ENCODE data around the gene SLC5A12. TPM values are rescaled to one million over a fixed set of nuclear protein-coding genes. Genes with fewer than 3 reads are reported as not detected.

SLC5A12 gene
- total and polyA plus RNA-seq, 12 donors = 0.05 TPM; not detected in 11

- no peak for ATAC-seq
- DNase-seq = no peak
- no peak overlapping the region for H3K27ac ChIP-seq
- TF ChIP-seq, protein P1, sequence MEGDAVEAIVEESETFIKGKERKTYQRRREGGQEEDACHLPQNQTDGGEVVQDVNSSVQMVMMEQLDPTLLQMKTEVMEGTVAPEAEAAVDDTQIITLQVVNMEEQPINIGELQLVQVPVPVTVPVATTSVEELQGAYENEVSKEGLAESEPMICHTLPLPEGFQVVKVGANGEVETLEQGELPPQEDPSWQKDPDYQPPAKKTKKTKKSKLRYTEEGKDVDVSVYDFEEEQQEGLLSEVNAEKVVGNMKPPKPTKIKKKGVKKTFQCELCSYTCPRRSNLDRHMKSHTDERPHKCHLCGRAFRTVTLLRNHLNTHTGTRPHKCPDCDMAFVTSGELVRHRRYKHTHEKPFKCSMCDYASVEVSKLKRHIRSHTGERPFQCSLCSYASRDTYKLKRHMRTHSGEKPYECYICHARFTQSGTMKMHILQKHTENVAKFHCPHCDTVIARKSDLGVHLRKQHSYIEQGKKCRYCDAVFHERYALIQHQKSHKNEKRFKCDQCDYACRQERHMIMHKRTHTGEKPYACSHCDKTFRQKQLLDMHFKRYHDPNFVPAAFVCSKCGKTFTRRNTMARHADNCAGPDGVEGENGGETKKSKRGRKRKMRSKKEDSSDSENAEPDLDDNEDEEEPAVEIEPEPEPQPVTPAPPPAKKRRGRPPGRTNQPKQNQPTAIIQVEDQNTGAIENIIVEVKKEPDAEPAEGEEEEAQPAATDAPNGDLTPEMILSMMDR (IDR thresholded peaks at IDR 0.05) = no peak
- no peaks in the 10 kb centered on the region for H3K27me3 ChIP-seq
- intact Hi-C loops (cut with DNase I) = no loop called here
- no peaks in the 10 kb centered on the region for H3K9me3 ChIP-seq
- H3K4me1 ChIP-seq = no peaks in the 10 kb centered on the region
- no peak overlapping the region for H3K4me3 ChIP-seq
- no peaks in the 10 kb centered on the region for H3K36me3 ChIP-seq
- WGBS, 2 donors = 62 to 75% methylated on average over 3 of the region's 3 CpGs
These were observed 21.2 kb downstream of the SLC5A12 start for GRCh38 chr11:26700574-26701235.

DNA sequence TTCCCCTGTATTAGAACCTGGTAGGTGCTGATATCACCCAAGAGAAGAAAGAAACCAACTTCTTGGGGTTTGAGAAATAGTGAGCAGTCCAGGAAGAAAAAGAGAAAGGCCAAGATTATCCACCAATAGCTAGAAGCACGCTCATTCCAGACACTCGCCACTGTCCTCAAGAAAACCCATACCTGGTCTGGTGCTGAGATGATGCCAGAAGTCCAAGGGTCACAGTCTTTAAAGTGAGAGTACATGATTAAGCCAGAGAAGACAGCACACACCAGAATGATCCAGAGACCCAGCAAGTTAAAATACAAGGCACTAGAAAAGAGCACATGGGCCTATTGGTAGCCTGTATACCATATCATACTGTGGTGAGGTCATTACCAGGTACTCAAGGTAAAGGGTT is 23.6 kb downstream of the SLC5A12 start:
- no peak for DNase-seq
- intact Hi-C loops (cut with DNase I) = no loop called here
- ATAC-seq = no peak
- Histone ChIP-seq H3K4me1 (no peaks in the 10 kb centered on the region), H3K27ac (no peak overlapping the region), H3K4me3 (no peak overlapping the region), H3K27me3 (no peaks in the 10 kb centered on the region), H3K9me3 (no peaks in the 10 kb centered on the region), H3K36me3 (no peaks in the 10 kb centered on the region)
- 80 to 87% methylated on average over 2 of the region's 2 CpGs for WGBS, 2 donors
- TF ChIP-seq, protein P1 (IDR thresholded peaks at IDR 0.05) = no peak

DNA sequence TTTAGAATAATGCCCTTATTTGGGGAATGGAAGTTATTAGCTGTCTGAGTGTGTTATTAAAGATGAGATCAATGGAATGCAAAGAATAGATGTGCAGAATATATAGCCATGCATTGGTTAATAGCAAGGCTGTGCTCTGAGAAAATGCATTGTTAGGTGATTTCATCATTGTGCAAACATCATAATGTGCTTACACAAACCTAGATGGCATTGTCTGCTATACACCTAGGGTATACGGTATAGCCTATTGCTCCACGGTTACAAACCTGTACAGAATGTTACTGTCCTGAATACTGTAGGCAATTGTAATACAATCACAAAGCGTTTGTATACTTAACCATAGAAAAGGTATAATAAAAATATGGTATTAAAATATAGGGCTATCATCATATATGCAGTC is 25.5 kb downstream of the SLC5A12 start:
- Histone ChIP-seq H3K9me3 (no peaks in the 10 kb centered on the region), H3K27ac (no peak overlapping the region), H3K27me3 (no peaks in the 10 kb centered on the region), H3K36me3 (no peaks in the 10 kb centered on the region), H3K4me1 (no peaks in the 10 kb centered on the region), H3K4me3 (no peak overlapping the region)
- DNase-seq (no peak), ATAC-seq (no peak)
- 84 to 89% methylated on average over 3 of the region's 3 CpGs for WGBS, 2 donors
- TF ChIP-seq, protein P1 (IDR thresholded peaks at IDR 0.05) = no peak
- intact Hi-C loops (cut with DNase I) = no loop called here

DNA sequence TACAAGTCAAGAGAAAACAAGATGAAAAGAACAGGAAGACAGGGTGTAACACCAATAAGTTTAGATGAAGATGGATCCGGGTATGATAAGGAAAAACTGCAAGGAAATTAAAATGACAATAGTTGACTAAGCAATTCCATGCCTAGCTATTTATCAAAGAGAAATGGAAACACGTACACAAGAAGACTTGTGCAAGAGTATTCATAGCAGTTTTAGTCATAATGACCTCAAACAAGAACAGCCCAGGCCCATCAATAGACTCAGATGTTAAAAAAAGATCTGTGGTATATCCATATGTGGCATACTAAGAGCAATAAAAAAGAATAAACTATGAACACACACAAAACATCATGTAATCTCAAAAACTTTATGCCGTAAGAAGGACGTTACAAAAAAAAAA is 33.2 kb downstream of the SLC5A12 start:
- H3K27me3 ChIP-seq = no peaks in the 10 kb centered on the region
- H3K4me1 ChIP-seq = no peaks in the 10 kb centered on the region
- H3K9me3 ChIP-seq = no peaks in the 10 kb centered on the region
- ATAC-seq (no peak), DNase-seq (no peak)
- no peak overlapping the region for H3K27ac ChIP-seq
- WGBS, 2 donors = 81 to 93% methylated on average over 4 of the region's 4 CpGs
- H3K4me3 ChIP-seq = no peak overlapping the region
- TF ChIP-seq, protein P1 (IDR thresholded peaks at IDR 0.05) = no peak
- intact Hi-C loops (cut with DNase I) = no loop called here
- H3K36me3 ChIP-seq = no peaks in the 10 kb centered on the region
